ENCODE measurements around the gene FBXO42. TPM values are rescaled to one million over a fixed set of nuclear protein-coding genes. Genes with fewer than 3 reads are reported as not detected.

Gene FBXO42
- total and polyA plus RNA-seq, 2 of the 13 experiments (the other 11 are each of a cell fraction or from before 2014, with no cell fraction given): 7.6 to 17.5 TPM

DNA sequence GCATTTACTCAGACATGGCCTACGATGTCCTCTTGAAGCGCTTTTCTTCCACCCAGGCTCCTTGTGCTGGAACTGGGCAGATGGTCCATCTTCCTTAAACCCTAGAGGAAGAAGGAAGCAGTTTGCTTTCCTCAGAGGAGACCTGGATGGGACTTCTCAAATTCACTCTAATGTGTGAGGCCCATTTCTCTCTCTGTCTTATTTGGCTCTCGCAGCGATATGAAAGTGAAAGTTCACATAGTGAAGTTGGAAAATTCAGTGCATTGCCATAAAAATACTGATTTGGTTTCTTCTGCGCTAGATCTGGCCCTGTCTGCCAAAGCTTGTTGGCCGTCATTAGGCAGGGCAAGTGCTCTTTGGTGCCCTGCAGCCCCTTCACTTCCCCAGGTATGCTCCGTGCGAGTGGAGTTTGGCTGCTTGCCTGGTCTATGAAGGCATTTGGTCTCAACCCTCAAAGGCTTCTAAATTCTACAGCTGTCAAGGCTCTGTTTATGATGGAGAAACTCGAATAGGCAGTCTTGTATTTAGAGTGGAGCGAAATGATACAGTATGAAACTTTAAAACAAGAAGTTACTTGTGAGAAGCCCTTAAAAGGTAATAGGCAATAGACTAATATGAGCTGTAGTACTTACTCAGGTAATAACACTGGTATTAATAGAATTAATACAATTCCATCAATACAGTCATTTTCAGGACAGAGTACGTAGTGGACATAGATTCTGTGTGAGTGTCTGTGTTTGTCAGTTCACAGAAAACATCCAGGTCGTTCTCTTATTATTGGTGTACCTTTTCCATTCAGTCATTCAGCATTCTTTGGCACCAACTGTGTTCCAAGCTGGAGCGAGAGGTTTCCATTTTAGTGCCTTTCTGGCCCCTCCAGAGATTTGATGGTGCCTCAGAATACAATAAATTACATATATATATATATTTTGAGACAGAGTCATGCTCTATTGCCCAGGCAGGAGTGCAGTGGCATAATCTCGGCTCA is 35.2 kb upstream of the FBXO42 start:
- ChIA-PET POLR2A (interaction anchor here (1.0 to 1.6 kb wide), 5 partner anchors 11 to 38 kb away, joined by 3 read pairs; no protein-coding TSS in a partner anchor), CTCF (ENCODE audit: low intra/inter-chr PET ratio, low total read pairs) (no interaction called here)
- Histone ChIP-seq H3K4me3 (replicated peaks in 1 of 3; ENCODE audit: insufficient read depth in 1 of 3, low read depth in 2 of 3, low read length in 3 of 3) (no peak overlapping the region), H3K4me1 (ENCODE audit: insufficient read depth, low read length) (peaks cover 65% of the 10 kb centered on the region), H3K9ac (ENCODE audit: insufficient read depth, low read depth, low read length) (no peak overlapping the region), H4K20me1 (ENCODE audit: insufficient read depth, low read length) (peaks cover 78% of the 10 kb centered on the region), H3K27me3 (ENCODE audit: control insufficient read depth in 1 of 2, insufficient read depth in 2 of 2, low read length in 2 of 2) (no peaks in the 10 kb centered on the region), H3K4me2 (ENCODE audit: low read depth, low read length) (no peak overlapping the region), H2AFZ (ENCODE audit: low read length) (no peak overlapping the region), H3K79me2 (ENCODE audit: insufficient read depth, low read length) (peaks cover 91% of the 10 kb centered on the region), H3K36me3 (replicated peaks in 1 of 2; ENCODE audit: control insufficient read depth in 1 of 2, insufficient read depth in 2 of 2, low read length in 2 of 2) (peaks cover under 1 to 11% of the 10 kb centered on the region in 2 experiments; a peak in 3 of 5 replicates), H3K9me3 (ENCODE audit: low read length) (no peaks in the 10 kb centered on the region), H3K27ac (ENCODE audit: extremely low read length, insufficient read depth, low read length) (no peak overlapping the region)
- TF ChIP-seq ZNF672 (CRISPR knock-in tag; IDR thresholded peaks at IDR 0.05) (no peak), NKX3-1 (CRISPR knock-in tag; IDR thresholded peaks at IDR 0.05) (no peak), SMAD1 (CRISPR knock-in tag; IDR thresholded peaks at IDR 0.05; ENCODE audit: borderline replicate concordance, low read depth) (no peak), HOXA3 (CRISPR knock-in tag; IDR thresholded peaks at IDR 0.05) (no peak), KMT2B (CRISPR knock-in tag; IDR thresholded peaks at IDR 0.05) (no peak), HMG20A (CRISPR knock-in tag; IDR thresholded peaks at IDR 0.05; ENCODE audit: borderline replicate concordance) (no peak), KLF6 (CRISPR knock-in tag; IDR thresholded peaks at IDR 0.05) (no peak), BCL6 (CRISPR knock-in tag; IDR thresholded peaks at IDR 0.05) (no peak)
- TF ChIP-seq, protein P1, sequence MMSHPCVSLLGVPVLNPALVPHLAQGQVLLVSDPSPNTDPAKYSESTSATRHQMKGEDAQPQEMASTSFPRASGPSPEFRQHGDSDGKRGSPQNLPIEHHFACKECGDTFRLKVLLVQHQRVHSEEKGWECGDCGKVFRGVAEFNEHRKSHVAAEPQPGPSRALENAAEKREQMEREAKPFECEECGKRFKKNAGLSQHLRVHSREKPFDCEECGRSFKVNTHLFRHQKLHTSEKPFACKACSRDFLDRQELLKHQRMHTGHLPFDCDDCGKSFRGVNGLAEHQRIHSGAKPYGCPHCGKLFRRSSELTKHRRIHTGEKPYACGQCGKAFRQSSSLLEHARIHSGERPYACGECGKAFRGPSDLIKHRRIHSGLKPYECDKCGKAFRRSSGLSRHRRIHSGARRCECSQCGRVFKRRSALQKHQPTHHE (CRISPR knock-in tag; IDR thresholded peaks at IDR 0.05; ENCODE audit: borderline replicate concordance): no peak
- TF ChIP-seq, protein P2, sequence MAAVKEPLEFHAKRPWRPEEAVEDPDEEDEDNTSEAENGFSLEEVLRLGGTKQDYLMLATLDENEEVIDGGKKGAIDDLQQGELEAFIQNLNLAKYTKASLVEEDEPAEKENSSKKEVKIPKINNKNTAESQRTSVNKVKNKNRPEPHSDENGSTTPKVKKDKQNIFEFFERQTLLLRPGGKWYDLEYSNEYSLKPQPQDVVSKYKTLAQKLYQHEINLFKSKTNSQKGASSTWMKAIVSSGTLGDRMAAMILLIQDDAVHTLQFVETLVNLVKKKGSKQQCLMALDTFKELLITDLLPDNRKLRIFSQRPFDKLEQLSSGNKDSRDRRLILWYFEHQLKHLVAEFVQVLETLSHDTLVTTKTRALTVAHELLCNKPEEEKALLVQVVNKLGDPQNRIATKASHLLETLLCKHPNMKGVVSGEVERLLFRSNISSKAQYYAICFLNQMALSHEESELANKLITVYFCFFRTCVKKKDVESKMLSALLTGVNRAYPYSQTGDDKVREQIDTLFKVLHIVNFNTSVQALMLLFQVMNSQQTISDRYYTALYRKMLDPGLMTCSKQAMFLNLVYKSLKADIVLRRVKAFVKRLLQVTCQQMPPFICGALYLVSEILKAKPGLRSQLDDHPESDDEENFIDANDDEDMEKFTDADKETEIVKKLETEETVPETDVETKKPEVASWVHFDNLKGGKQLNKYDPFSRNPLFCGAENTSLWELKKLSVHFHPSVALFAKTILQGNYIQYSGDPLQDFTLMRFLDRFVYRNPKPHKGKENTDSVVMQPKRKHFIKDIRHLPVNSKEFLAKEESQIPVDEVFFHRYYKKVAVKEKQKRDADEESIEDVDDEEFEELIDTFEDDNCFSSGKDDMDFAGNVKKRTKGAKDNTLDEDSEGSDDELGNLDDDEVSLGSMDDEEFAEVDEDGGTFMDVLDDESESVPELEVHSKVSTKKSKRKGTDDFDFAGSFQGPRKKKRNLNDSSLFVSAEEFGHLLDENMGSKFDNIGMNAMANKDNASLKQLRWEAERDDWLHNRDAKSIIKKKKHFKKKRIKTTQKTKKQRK (IDR thresholded peaks at IDR 0.05; ENCODE audit: low read length): no peak
- no peak for DNase-seq (ENCODE audit: low spot score)
- no TSS peak for BruUV-seq (replicated peaks)
- intact Hi-C loops (cut with micrococcal nuclease; ENCODE audit: unreplicated experiment) (no loop called here), in situ Hi-C loops (cut with HindIII; ENCODE audit: extremely low pct_ligation_motif_present, low pct_unique_long_range_greater_than_20kb) (no loop called here)
- no peak for ATAC-seq
- FAIRE-seq: no peak
- WGBS (ENCODE audit: low lambda C conversion rate): 95% methylated on average over 14 of the region's 14 CpGs
